ENCODE measurements around the gene ARMC9. TPM values are rescaled to one million over a fixed set of nuclear protein-coding genes. Genes with fewer than 3 reads are reported as not detected.

Gene ARMC9
- total RNA-seq, 2 experiments from 2014 or later = 2.3 to 2.5 TPM

Small RNA genes within 50 kb of the gene (microRNA-seq; reads per million reads assigned to microRNA genes)
- gene MIR4777 (ENCODE audit: borderline replicate concordance) = not detected

Other genes with a start within 250 kb of the ARMC9 start
- 1 to 10 TPM; 1.1 to 1.3 TPM for gene SPATA3, start 202.5 kb upstream of the ARMC9 start, total RNA-seq
- 1 to 10 TPM; 2.0 to 3.8 TPM for gene C2orf72, start 161.1 kb upstream of the ARMC9 start, total RNA-seq
- 100 to 1,000 TPM; 112 to 160 TPM for gene PSMD1, start 141.8 kb upstream of the ARMC9 start, total RNA-seq
- gene HTR2B, start 73.6 kb upstream of the ARMC9 start, total RNA-seq = under 1 TPM; 0.11 TPM
- not detected for gene B3GNT7, start 197.1 kb downstream of the ARMC9 start, total RNA-seq

Data from activated CD4-positive, alpha-beta T cell treated with anti-CD3 and anti-CD28 coated beads for 36 hours (primary cell).